HepG2 (cell line): ENCODE results near the gene AKAP10.

Experiments used
- CHD4 ChIP-seq: fragments of 200-600 bp; sonication (generic); IDR thresholded peaks from 2 replicates; pipeline ENCODE4 v1.7.0; 2017; ENCODE audit warnings: mild to moderate bottlenecking, low read length, borderline replicate concordance
- HDAC2 ChIP-seq: sonication (generic); formaldehyde crosslinking; IDR thresholded peaks from 2 replicates; pipeline ENCODE4 v1.4.0; 2020; ENCODE audit warnings: missing genetic modification reagents
- NKX3-1 ChIP-seq: sonication (generic); formaldehyde crosslinking; IDR thresholded peaks from 2 replicates; pipeline ENCODE4 v1.5.0; 2020; ENCODE audit warnings: missing genetic modification reagents
- POLR2AphosphoS5 ChIP-seq: IDR thresholded peaks from 2 replicates; pipeline ENCODE4 v1.6.1; 2012; ENCODE audit warnings: low read depth, low read length
- SATB2 ChIP-seq: sonication (generic); formaldehyde crosslinking; IDR thresholded peaks from 2 replicates; pipeline ENCODE4 v1.5.0; 2020; ENCODE audit warnings: missing genetic modification reagents
- TAF1 ChIP-seq: sonication (generic); formaldehyde crosslinking; IDR thresholded peaks from 2 replicates; pipeline ENCODE4 v1.4.0; 2020; ENCODE audit warnings: missing genetic modification reagents
- XRCC5 ChIP-seq: fragments of 200-400 bp; formaldehyde crosslinking; optimal IDR thresholded peaks from 2 replicates; pipeline ENCODE3; 2017; ENCODE audit warnings: mild to moderate bottlenecking, low read length
- ZNF512 ChIP-seq: sonication (generic); formaldehyde crosslinking; IDR thresholded peaks from 2 replicates; pipeline ENCODE4 v1.4.0; 2020; ENCODE audit warnings: mild to moderate bottlenecking, missing genetic modification reagents
- ZNF567 ChIP-seq: sonication (generic); formaldehyde crosslinking; IDR thresholded peaks from 2 replicates; pipeline ENCODE4 v1.8.1; 2023; ENCODE audit warnings: mild to moderate bottlenecking, missing genetic modification reagents, borderline replicate concordance
- TF ChIP-seq, protein P1 (sequence below): IDR thresholded peaks from 2 replicates; pipeline ENCODE4 v1.6.1; 2016
- TF ChIP-seq, protein P2 (sequence below): IDR thresholded peaks from 2 replicates; pipeline ENCODE4 v1.6.1; 2012; ENCODE audit warnings: inconsistent platforms
- TF ChIP-seq, protein P3 (sequence below): sonication (generic); formaldehyde crosslinking; IDR thresholded peaks from 2 replicates; pipeline ENCODE4 v1.5.0; 2020; ENCODE audit warnings: missing genetic modification reagents, mild to moderate bottlenecking, borderline replicate concordance
- TF ChIP-seq, protein P4 (sequence below): sonication (generic); formaldehyde crosslinking; IDR thresholded peaks from 2 replicates; pipeline ENCODE4 v1.5.0; 2020; ENCODE audit warnings: mild to moderate bottlenecking, missing genetic modification reagents, borderline replicate concordance

GRCh38 chr17:19935169-19935568 lies 42.5 kb downstream of the AKAP10 start:
- TF ChIP-seq HDAC2 (no peak), ZNF567 (CRISPR knock-in tag) (no peak), POLR2AphosphoS5 (no peak), NKX3-1 (CRISPR knock-in tag) (no peak), TAF1 (no peak), ZNF512 (CRISPR knock-in tag) (no peak), SATB2 (CRISPR knock-in tag) (no peak), CHD4 (no peak), XRCC5 (no peak)
- TF ChIP-seq, protein P1, sequence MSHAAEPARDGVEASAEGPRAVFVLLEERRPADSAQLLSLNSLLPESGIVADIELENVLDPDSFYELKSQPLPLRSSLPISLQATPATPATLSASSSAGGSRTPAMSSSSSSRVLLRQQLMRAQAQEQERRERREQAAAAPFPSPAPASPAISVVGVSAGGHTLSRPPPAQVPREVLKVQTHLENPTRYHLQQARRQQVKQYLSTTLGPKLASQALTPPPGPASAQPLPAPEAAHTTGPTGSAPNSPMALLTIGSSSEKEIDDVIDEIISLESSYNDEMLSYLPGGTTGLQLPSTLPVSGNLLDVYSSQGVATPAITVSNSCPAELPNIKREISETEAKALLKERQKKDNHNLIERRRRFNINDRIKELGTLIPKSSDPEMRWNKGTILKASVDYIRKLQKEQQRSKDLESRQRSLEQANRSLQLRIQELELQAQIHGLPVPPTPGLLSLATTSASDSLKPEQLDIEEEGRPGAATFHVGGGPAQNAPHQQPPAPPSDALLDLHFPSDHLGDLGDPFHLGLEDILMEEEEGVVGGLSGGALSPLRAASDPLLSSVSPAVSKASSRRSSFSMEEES (CRISPR knock-in tag): no peak
- TF ChIP-seq, protein P2, sequence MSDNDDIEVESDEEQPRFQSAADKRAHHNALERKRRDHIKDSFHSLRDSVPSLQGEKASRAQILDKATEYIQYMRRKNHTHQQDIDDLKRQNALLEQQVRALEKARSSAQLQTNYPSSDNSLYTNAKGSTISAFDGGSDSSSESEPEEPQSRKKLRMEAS: no peak
- TF ChIP-seq, protein P3, sequence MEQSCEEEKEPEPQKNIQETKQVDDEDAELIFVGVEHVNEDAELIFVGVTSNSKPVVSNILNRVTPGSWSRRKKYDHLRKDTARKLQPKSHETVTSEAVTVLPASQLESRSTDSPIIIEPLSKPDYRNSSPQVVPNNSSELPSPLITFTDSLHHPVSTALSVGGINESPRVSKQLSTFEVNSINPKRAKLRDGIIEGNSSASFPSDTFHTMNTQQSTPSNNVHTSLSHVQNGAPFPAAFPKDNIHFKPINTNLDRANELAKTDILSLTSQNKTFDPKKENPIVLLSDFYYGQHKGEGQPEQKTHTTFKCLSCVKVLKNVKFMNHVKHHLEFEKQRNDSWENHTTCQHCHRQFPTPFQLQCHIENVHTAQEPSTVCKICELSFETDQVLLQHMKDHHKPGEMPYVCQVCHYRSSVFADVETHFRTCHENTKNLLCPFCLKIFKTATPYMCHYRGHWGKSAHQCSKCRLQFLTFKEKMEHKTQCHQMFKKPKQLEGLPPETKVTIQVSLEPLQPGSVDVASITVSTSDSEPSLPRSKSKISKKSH: no peak
- TF ChIP-seq, protein P4, sequence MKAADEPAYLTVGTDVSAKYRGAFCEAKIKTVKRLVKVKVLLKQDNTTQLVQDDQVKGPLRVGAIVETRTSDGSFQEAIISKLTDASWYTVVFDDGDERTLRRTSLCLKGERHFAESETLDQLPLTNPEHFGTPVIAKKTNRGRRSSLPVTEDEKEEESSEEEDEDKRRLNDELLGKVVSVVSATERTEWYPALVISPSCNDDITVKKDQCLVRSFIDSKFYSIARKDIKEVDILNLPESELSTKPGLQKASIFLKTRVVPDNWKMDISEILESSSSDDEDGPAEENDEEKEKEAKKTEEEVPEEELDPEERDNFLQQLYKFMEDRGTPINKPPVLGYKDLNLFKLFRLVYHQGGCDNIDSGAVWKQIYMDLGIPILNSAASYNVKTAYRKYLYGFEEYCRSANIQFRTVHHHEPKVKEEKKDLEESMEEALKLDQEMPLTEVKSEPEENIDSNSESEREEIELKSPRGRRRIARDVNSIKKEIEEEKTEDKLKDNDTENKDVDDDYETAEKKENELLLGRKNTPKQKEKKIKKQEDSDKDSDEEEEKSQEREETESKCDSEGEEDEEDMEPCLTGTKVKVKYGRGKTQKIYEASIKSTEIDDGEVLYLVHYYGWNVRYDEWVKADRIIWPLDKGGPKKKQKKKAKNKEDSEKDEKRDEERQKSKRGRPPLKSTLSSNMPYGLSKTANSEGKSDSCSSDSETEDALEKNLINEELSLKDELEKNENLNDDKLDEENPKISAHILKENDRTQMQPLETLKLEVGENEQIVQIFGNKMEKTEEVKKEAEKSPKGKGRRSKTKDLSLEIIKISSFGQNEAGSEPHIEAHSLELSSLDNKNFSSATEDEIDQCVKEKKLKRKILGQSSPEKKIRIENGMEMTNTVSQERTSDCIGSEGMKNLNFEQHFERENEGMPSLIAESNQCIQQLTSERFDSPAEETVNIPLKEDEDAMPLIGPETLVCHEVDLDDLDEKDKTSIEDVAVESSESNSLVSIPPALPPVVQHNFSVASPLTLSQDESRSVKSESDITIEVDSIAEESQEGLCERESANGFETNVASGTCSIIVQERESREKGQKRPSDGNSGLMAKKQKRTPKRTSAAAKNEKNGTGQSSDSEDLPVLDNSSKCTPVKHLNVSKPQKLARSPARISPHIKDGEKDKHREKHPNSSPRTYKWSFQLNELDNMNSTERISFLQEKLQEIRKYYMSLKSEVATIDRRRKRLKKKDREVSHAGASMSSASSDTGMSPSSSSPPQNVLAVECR (CRISPR knock-in tag): no peak
